KOPT-K1 (cell line): ENCODE measurements around the gene PMEPA1.

Experiments
- H3K27ac ChIP-seq: fragments of 200-600 bp; sonication (generic); 2 replicates; pipeline ENCODE4 v1.5.1; 2016; ENCODE audit warnings: antibody characterized with exemption, mild to moderate bottlenecking, low read depth, low read length; ENCODE audit not compliant: poor library complexity, severe bottlenecking
- H3K36me3 ChIP-seq: fragments of 200-600 bp; sonication (generic); 2 replicates; pipeline ENCODE4 v1.5.1; 2017; ENCODE audit warnings: antibody characterized with exemption, mild to moderate bottlenecking, low read length, moderate library complexity; ENCODE audit not compliant: insufficient read depth
- H3K9me3 ChIP-seq: fragments of 200-600 bp; sonication (generic); 2 replicates; pipeline ENCODE4 v1.5.1; 2017; ENCODE audit warnings: antibody characterized with exemption, low read length, mild to moderate bottlenecking; ENCODE audit not compliant: insufficient read depth, poor library complexity, severe bottlenecking

The PMEPA1 gene

DNA sequence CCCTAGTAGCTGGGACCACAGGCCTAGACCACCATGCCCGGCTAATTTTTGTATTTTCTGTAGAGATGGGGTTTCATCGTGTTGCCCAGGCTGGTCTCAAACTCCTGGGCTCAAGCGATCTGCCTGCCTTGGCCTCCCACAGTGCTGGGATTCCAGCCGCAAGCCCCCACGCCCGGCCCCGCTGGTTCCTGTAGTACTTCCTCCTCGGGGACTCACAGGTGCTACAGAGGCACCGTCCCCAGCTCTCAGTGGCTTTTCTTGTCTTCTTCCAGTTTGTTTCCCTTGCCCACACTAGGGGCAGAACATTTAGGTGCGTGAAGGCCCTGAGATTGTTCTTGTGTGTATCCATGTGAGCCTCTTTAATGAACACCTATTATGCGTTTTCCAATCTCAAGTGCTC, 88.8 kb downstream of the PMEPA1 start:
- Histone ChIP-seq H3K9me3 (no peaks in the 10 kb centered on the region), H3K36me3 (no peaks in the 10 kb centered on the region), H3K27ac (peak overlapping the region; percentile 27)

DNA sequence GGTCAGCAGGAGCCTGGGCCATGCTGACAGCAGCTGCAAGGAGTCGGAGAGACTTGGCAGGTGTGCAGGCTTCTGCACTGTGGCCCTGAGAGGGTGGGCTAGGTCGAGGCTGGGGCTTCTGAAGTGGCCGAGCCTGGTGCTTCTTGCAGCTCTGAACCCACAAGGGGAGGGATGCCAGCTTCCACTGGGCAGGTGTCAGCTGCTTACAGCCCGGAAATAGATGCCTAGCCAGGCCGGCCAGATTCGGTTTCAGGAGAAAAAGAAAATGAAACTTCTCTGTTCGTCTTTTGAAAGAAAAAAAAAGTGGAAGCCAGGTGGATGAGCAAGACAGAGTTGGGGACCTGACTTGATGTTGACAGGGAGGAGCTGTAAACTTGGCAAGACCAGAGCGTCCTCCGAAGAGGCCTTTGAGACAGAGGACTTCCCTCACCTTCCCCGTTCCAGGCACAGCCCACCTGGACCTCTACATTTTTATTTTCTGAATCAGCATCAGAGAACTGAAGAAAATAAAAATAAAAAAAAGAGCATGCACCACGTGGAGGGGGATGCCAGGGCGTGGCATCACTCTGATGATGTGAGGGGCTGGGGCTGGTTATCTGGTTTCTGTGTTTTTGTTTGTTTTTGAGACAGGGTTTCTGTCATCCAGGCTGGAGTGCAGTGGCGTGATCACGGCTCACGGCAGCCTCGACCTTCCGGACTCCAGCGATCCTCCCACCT, 89.4 kb downstream of the PMEPA1 start, which contains the start of gene ZBP1:
Gene ZBP1, minus strand, starts transcription at position 153 of the 717 bp plus-strand sequence. Its CDS starts 131 bp downstream, at position 22.
- peak within 1 kb of the TSS; percentile 27 for H3K27ac ChIP-seq
- H3K9me3 ChIP-seq, result no peaks in the 10 kb centered on the region
- no peaks in the 10 kb centered on the region for H3K36me3 ChIP-seq

DNA sequence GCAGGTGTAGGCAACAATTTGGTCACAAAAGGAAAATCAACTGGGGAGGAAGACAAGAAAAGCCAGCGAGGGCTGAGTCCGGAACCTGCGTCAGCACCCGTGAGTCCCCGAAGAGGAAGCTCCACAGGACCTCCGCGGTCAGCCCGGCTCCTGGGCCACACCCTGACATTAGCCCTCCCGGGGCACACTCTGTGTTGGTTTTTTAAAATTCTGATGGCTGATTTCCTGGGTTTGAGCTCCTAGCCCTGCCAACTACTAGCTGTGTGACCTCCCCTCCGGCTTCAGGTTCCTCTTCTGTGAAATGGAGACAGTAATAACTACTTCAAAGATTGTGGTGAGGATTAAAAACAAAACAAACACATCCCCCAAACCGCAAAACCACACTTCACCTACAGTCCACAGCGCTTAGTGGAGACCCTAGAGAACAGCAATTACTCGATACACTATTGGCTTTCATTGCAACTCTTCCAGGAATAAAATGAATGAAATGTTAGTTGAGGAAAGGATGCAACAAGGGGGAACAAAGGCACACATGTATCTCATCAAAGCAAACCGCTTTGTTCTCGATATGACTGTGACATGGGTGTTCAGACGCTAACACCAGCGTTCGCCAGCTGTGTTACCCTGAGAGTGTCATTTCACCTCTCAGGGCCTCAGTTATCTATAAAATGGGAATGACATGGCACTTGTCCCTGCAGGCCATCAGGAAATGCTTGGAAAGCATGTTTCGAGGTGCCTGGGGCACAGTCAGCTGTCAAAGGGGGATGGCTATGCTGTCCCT, 90.6 kb downstream of the PMEPA1 start:
- H3K36me3 ChIP-seq, result no peaks in the 10 kb centered on the region
- H3K27ac ChIP-seq, result no peak overlapping the region

DNA sequence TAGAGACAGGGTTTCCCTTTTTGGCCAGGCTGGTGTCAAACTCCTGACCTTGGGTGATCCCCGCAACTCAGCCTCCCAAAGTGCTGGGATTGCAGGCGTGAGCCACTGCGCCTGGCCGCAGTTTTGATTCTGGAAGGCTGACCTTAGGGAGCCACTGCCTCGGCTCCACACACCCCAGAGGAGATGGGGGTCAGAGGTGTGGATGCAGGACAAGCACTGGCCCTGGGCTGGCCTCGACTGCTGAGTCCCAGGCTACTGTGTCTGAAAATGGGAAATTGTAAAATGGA, 91.1 kb downstream of the PMEPA1 start:
- H3K27ac ChIP-seq, result no peak overlapping the region
- H3K36me3 ChIP-seq, result no peaks in the 10 kb centered on the region
- H3K9me3 ChIP-seq, result no peaks in the 10 kb centered on the region

More for the DNA sequence above, 90.6 kb downstream of the PMEPA1 start:
- H3K9me3 ChIP-seq, result no peaks in the 10 kb centered on the region

GRCh38 chr20:57618091-57618763, 91.6 kb downstream of the PMEPA1 start:
- Histone ChIP-seq H3K36me3 (no peaks in the 10 kb centered on the region), H3K27ac (no peak overlapping the region), H3K9me3 (no peaks in the 10 kb centered on the region)

- no peaks in the 10 kb centered on the region for H3K36me3 ChIP-seq
- no peaks in the 10 kb centered on the region for H3K9me3 ChIP-seq
- no peak overlapping the region for H3K27ac ChIP-seq
These were observed 92.6 kb downstream of the PMEPA1 start for GRCh38 chr20:57617079-57617795.

- Histone ChIP-seq H3K27ac (no peak overlapping the region), H3K36me3 (no peaks in the 10 kb centered on the region), H3K9me3 (no peaks in the 10 kb centered on the region)
These were observed 93.5 kb downstream of the PMEPA1 start for GRCh38 chr20:57616143-57616951.

DNA sequence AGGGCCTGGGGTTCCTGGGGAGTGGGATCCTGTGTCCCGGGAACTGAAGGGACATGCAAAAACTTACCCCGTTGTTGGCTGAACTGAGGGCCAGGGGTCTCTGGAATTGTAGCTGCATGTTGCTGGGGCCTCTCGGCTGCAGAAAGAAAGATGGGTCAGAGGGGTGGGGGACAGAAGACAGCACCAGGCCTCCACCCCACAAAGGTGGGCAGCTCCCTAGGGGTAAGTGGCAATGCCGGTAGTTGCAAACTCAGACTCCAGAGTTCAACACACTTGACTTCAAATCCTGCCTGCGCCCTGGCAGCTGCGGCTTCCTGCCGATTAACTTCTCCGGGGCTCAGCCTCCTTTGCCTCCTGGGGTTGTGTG, 94.4 kb downstream of the PMEPA1 start:
- Histone ChIP-seq H3K27ac (no peak overlapping the region), H3K9me3 (no peaks in the 10 kb centered on the region), H3K36me3 (no peaks in the 10 kb centered on the region)

DNA sequence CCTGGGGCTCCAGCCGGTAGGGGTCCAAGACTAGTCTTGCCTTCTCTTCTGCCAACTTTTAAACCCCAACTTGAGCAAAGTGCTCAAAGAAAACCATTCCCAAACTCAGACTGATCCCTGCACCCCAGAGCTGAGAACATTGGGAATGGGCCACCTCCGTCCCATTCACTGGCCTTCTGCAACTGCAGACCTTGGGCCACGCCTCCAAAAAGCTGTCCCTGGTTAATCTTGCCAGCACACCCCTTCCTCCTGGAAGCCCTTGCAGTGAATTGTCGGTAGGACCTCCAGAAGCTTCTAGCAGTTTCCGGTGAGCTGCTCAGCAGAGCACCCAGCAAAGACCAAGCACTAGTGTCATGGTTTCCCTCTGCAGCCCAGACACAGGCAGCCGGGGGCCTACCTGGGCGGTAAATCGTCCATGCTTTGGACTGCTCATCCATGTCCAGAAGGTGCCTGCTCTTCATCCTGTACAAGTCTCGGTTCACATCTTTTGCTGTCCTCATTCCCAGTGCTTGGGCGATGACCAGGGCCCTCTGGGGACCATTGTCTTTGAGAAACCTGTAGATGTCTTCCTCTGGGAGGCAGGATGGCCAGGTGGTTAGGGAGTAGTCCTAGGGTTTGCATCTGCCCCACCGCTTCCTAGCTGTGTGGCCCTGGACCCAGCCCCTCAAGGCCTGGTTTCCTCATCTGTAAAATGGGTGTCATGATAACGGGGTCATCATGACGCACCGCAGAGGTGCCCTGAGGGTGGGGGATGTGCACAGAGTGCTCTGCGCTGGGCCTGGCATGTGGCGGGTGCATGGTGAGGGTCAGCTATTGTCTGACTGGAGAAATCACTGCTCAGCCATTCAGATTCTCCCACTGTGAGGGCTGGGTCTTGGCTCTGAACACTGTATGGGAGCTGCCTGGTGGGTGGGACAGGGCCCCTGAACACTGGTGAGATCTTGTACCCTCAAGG, 95.0 kb downstream of the PMEPA1 start:
- Histone ChIP-seq H3K9me3 (no peaks in the 10 kb centered on the region), H3K36me3 (no peaks in the 10 kb centered on the region), H3K27ac (no peak overlapping the region)

- no peaks in the 10 kb centered on the region for H3K36me3 ChIP-seq
- no peak overlapping the region for H3K27ac ChIP-seq
- H3K9me3 ChIP-seq, result no peaks in the 10 kb centered on the region
These were observed 96.3 kb downstream of the PMEPA1 start for GRCh38 chr20:57613481-57613921.

DNA sequence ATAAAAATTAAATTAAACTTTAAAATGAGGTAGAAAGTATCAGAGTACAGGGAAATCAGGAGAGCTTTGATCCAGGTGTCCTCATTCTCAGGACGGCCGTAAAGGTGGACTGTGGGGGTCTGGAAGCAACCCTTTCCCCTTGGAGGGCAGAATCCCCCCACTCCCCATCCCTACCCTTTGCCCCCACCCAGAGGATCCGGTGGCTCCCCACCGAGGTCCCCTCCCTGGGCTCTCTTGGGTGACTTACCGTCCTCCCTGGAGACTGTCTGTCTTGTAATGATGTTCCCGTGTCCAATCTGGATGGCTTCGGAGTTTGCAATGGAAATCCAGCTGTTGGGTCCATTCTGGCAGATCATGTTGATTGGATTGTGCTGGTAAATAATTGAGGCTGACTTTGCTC, 96.9 kb downstream of the PMEPA1 start:
- Histone ChIP-seq H3K36me3 (no peaks in the 10 kb centered on the region), H3K9me3 (no peaks in the 10 kb centered on the region), H3K27ac (no peak overlapping the region)

- Histone ChIP-seq H3K9me3 (no peaks in the 10 kb centered on the region), H3K27ac (no peak overlapping the region), H3K36me3 (no peaks in the 10 kb centered on the region)
These were observed 97.4 kb downstream of the PMEPA1 start for GRCh38 chr20:57612436-57612835.

GRCh38 chr20:57611586-57612311, 98.1 kb downstream of the PMEPA1 start:
- Histone ChIP-seq H3K27ac (no peak overlapping the region), H3K36me3 (no peaks in the 10 kb centered on the region), H3K9me3 (no peaks in the 10 kb centered on the region)
